BLaER1 treated with 17β-estradiol and CSF1 and Interleukin-3, amounts not matched to agents 10 nM and 100 nM (cell line): ENCODE measurements around the gene GALNT14.

Experiments
- H3K27ac ChIP-seq, 11 experiments: shearing (Covaris generic); formaldehyde crosslinking; 2 replicates each; pipeline ENCODE4 v1.8.1; 2022
- H3K27me3 ChIP-seq, 11 experiments: shearing (Covaris generic); formaldehyde crosslinking; 2 replicates each; pipeline ENCODE4 v1.8.1; 2022
- H3K36me3 ChIP-seq, 11 experiments: shearing (Covaris generic); formaldehyde crosslinking; 2 replicates each; pipeline ENCODE4 v1.8.1; 2022
- H3K4me1 ChIP-seq, 10 experiments: shearing (Covaris generic); formaldehyde crosslinking; 2 replicates each; pipeline ENCODE4 v1.8.1; 2022
- H3K4me2 ChIP-seq, 11 experiments: shearing (Covaris generic); formaldehyde crosslinking; 2 replicates each; pipeline ENCODE4 v1.8.1; 2022
- H3K4me3 ChIP-seq, 10 experiments: shearing (Covaris generic); formaldehyde crosslinking; 2 replicates each; pipeline ENCODE4 v1.8.1; 2022
- H3K9ac ChIP-seq, 11 experiments: shearing (Covaris generic); formaldehyde crosslinking; 2 replicates each; pipeline ENCODE4 v1.8.1; 2022
- H3K9me3 ChIP-seq, 11 experiments: shearing (Covaris generic); formaldehyde crosslinking; replicated peaks in 1 of 11; 2 replicates each; pipeline ENCODE4 v1.8.1; 2022
- H4K20me1 ChIP-seq, 11 experiments: shearing (Covaris generic); formaldehyde crosslinking; 2 replicates each; pipeline ENCODE4 v1.8.1; 2022
- Cebpa-rat ChIP-seq, 11 experiments: shearing (Covaris generic); IDR thresholded peaks; 2 replicates each; pipeline ENCODE4 v1.8.1; 2022

Gene GALNT14

DNA sequence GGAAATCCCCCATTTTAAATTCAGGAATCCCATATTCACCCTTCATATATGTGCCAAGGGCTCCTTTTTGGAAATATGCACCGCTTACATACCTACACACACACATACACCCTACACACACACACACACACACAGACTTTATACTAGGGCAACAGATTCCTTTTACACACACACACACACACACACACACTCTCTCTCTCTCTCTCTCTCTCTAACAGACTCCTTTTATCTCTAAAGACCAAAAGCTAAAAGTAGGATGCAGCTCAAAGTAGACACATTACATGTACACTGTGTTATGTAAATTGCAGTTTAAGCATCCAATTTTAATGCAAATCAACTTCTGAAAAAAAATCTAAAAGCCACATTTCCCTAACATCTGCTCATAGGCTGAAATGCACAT is 200.0 kb downstream of the GALNT14 start:
- Histone ChIP-seq H3K27ac (no peak overlapping the region), H4K20me1 (no peaks in the 10 kb centered on the region; a peak in 3 of 22 replicates), H3K9ac (no peak overlapping the region), H3K4me1 (peaks cover 12 to 27% (median 19%) of the 10 kb centered on the region in 10 experiments), H3K36me3 (peaks cover 47 to 95% (median 87%) of the 10 kb centered on the region in 11 experiments), H3K4me3 (no peak overlapping the region), H3K9me3 (no peaks in the 10 kb centered on the region), H3K27me3 (no peaks in the 10 kb centered on the region), H3K4me2 (no peak overlapping the region)
- no peak for TF ChIP-seq Cebpa-rat (IDR thresholded peaks at IDR 0.05)

DNA sequence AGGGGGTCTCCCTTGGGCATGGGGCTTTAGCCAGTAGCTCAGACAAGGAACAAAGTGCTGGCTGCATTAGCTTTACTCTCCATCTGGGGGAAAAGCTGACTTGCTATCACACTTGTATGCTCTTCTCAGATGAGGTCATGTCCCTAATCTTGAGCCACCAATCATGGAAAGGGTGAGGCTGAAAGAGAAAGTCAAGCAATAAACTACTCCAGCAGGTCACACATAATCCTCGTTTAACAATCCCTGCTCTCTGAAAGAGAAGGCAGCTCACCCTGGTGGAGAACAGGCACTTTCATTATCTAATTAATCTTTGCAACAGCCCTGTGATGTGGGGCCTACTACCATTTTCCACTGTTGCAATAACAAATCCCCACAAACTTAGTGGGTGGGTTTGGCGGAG is 201.3 kb downstream of the GALNT14 start:
- Histone ChIP-seq H3K4me3 (no peak overlapping the region), H3K36me3 (peaks cover 46 to 86% (median 84%) of the 10 kb centered on the region in 11 experiments), H3K27me3 (no peaks in the 10 kb centered on the region), H3K27ac (no peak overlapping the region), H4K20me1 (peaks cover 0 to 5% (median 0%) of the 10 kb centered on the region in 11 experiments; a peak in 2 of 22 replicates), H3K9ac (no peak overlapping the region), H3K9me3 (no peaks in the 10 kb centered on the region), H3K4me1 (peaks cover 22 to 33% (median 29%) of the 10 kb centered on the region in 10 experiments), H3K4me2 (no peak overlapping the region)
- TF ChIP-seq Cebpa-rat (IDR thresholded peaks at IDR 0.05): no peak

DNA sequence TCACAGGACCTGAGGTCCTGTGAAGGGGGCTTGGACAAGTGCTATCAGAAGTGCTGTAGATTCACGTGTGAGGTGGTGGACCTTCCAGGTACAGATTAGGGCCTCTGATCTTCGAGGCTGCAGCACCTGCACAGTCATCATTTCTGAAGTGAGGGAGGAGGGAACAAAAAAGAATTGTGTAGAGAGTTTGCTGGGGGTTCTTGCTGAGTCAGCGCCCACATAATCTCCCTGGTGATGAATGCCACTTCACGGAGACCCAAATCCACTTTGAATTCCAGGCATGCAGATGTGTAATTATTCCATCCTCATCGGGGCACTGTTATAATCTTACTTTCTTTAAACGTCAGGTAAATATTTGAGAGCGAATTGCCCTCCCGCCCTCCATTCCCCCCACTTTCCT is 202.4 kb downstream of the GALNT14 start:
- H3K9ac ChIP-seq: no peak overlapping the region
- no peak overlapping the region for H3K27ac ChIP-seq
- H3K36me3 ChIP-seq: peaks cover 34 to 84% (median 76%) of the 10 kb centered on the region in 11 experiments
- H4K20me1 ChIP-seq: peaks cover 0 to 5% (median 0%) of the 10 kb centered on the region in 11 experiments; a peak in 2 of 22 replicates
- H3K4me2 ChIP-seq: no peak overlapping the region
- no peaks in the 10 kb centered on the region for H3K27me3 ChIP-seq
- H3K4me1 ChIP-seq: peaks cover 29 to 45% (median 41%) of the 10 kb centered on the region in 10 experiments
- no peak for TF ChIP-seq Cebpa-rat (IDR thresholded peaks at IDR 0.05)
- no peaks in the 10 kb centered on the region for H3K9me3 ChIP-seq
- no peak overlapping the region for H3K4me3 ChIP-seq

DNA sequence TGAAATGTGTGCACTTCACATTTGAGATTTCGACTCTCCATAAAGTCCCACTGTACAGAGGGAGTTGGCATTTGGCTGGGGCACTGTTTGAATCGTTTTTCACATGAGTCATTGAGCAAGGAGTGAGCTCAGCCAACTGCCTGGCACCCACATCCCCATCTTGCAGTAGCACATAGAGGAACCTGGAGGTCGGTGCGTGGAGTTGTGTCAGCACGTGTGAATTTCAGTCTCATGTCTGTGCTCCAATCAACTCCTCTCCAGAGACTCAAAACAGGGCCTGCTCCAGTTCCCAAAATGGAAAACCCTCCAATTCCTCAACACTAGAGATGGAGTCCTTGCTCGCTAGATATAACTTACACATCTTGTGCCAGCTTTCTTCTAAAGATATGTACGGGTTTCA is 204.2 kb downstream of the GALNT14 start:
- no peak for TF ChIP-seq Cebpa-rat (IDR thresholded peaks at IDR 0.05)
- H4K20me1 ChIP-seq: peaks cover 0 to 5% (median 0%) of the 10 kb centered on the region in 11 experiments; a peak in 2 of 22 replicates
- H3K4me1 ChIP-seq: peaks cover 29 to 62% (median 58%) of the 10 kb centered on the region in 10 experiments
- no peaks in the 10 kb centered on the region for H3K9me3 ChIP-seq
- no peaks in the 10 kb centered on the region for H3K27me3 ChIP-seq
- no peak overlapping the region for H3K9ac ChIP-seq
- H3K4me3 ChIP-seq: no peak overlapping the region
- H3K27ac ChIP-seq: peak overlapping the region in 1 of 11 experiments; percentile 35; a peak in 2 of 22 replicates
- H3K4me2 ChIP-seq: peak overlapping the region; percentile 35 to 90 (median 67); a peak in 19 of 22 replicates
- peaks cover 29 to 84% (median 71%) of the 10 kb centered on the region in 11 experiments; a peak in 21 of 22 replicates for H3K36me3 ChIP-seq

DNA sequence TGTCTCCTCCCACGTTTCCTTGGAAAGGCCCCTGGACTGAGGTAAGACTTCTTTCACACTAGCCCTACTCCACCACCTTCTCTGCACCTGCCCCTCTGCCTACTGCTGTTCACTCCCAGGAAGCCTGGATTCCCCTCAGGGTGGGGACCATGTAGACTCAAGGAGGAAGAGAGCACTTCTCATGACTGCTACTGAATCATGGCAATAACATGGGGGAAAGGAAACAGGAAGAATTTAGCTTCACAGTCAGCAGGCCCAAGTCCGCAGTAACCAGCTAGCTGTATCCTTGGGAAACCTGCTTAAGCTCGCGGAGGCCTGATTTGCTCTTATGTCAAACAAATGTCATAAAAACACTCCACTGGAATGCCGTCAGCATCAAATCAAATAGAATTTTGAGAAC is 204.7 kb downstream of the GALNT14 start:
- Histone ChIP-seq H3K27ac (peak overlapping the region in 4 of 11 experiments; percentile 11 to 42 (median 28); a peak in 5 of 22 replicates), H4K20me1 (peaks cover 0 to 5% (median 0%) of the 10 kb centered on the region in 11 experiments; a peak in 2 of 22 replicates), H3K36me3 (peaks cover 30 to 84% (median 69%) of the 10 kb centered on the region in 11 experiments; a peak in 20 of 22 replicates), H3K4me2 (peak overlapping the region; percentile 35 to 90 (median 67)), H3K9me3 (no peaks in the 10 kb centered on the region), H3K9ac (no peak overlapping the region), H3K4me1 (peaks cover 29 to 67% (median 63%) of the 10 kb centered on the region in 10 experiments), H3K4me3 (no peak overlapping the region), H3K27me3 (no peaks in the 10 kb centered on the region)
- TF ChIP-seq Cebpa-rat (IDR thresholded peaks at IDR 0.05): no peak

DNA sequence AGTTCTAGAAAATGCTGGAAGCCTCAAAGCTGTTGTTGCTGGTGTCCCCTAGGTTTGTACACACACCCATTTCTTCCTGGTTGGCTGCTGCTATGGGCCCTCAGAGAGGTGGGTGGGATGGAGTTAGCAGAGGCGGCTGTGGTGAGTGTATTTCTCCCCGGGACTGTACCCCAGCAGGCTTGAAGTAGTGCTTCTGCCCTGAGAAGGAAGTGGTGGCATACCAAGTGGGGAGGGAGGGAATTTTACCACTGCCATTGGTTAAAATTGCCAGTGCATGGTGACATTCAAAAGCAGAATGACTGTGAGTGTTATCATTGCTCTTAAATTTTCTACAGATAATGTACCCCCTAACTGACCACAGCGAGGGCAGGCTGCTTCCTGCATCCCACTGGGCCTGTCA is 205.4 kb downstream of the GALNT14 start:
- Histone ChIP-seq H3K27me3 (no peaks in the 10 kb centered on the region), H3K9me3 (no peaks in the 10 kb centered on the region), H4K20me1 (peaks cover 0 to 6% (median 0%) of the 10 kb centered on the region in 11 experiments; a peak in 2 of 22 replicates), H3K4me1 (peaks cover 30 to 72% (median 70%) of the 10 kb centered on the region in 10 experiments), H3K27ac (peak overlapping the region in 4 of 11 experiments; percentile 11 to 42 (median 28); a peak in 4 of 22 replicates), H3K4me3 (no peak overlapping the region), H3K9ac (no peak overlapping the region), H3K36me3 (peaks cover 27 to 84% (median 63%) of the 10 kb centered on the region in 11 experiments; a peak in 20 of 22 replicates), H3K4me2 (peak overlapping the region; percentile 35 to 90 (median 67))
- TF ChIP-seq Cebpa-rat (IDR thresholded peaks at IDR 0.05): no peak

DNA sequence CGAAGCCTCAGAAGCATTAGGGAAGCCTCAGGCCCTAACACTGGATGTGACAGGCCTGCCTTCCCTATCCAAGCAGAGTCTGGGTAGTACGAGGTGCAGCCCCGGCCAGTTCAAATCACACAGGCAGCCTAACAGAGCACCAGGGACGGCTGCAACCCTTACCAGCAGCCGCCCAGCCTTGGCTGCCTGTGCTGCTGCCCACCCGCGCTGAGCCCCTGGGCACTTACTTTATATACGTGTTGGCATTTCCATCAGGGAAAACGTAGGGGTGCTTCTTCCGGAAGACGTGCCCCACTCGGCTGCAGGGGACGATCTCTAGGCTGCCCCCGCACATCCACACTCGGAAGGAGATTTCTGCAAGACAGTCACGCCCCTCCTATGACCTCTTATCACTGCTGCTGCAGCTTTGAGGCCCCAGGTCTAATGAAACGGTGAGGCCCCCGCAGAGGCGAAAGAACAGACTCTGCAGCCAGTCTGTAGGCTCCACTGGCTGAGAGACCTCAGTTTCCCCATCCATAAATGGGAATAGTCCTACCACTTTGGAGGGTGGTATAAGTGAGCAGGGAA is 206.3 kb downstream of the GALNT14 start:
- H3K4me3 ChIP-seq: no peak overlapping the region

DNA sequence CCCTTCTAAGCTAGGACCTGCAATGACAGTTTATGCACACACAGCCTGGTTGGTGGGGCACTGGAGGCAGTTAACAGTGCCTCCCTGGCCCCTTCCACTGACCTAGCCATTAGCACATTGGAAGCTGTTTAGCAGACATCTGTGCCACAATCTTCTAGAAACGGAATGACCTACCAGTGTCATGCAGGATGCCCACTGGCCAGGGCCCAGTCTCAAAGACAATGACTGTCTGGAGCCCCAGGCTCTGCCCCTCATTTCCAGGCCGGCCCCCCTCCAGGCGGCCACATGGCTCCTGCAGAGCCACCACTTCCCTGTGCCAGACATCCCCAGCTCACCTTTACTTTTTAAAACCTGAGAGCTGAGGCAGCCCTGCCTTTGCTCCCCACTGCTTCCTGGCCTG is 207.5 kb downstream of the GALNT14 start:
- Histone ChIP-seq H3K27me3 (no peaks in the 10 kb centered on the region), H3K27ac (peak overlapping the region in 2 of 11 experiments; percentile 1 to 16; a peak in 2 of 22 replicates), H4K20me1 (peaks cover 0 to 15% (median 0%) of the 10 kb centered on the region in 11 experiments; a peak in 3 of 22 replicates), H3K4me2 (peak overlapping the region in 9 of 11 experiments; percentile 8 to 90 (median 74); a peak in 15 of 22 replicates), H3K9me3 (no peaks in the 10 kb centered on the region), H3K36me3 (peaks cover 16 to 78% (median 43%) of the 10 kb centered on the region in 11 experiments; a peak in 21 of 22 replicates), H3K4me1 (peaks cover 48 to 94% (median 91%) of the 10 kb centered on the region in 10 experiments), H3K4me3 (no peak overlapping the region), H3K9ac (no peak overlapping the region)
- TF ChIP-seq Cebpa-rat (IDR thresholded peaks at IDR 0.05): no peak

More for the DNA sequence above, 206.3 kb downstream of the GALNT14 start:
- peaks cover 0 to 15% (median 0%) of the 10 kb centered on the region in 11 experiments; a peak in 3 of 22 replicates for H4K20me1 ChIP-seq
- peaks cover 24 to 84% (median 55%) of the 10 kb centered on the region in 11 experiments; a peak in 20 of 22 replicates for H3K36me3 ChIP-seq
- no peak for TF ChIP-seq Cebpa-rat (IDR thresholded peaks at IDR 0.05)
- H3K27ac ChIP-seq: peak overlapping the region in 1 of 11 experiments; percentile 18; a peak in 1 of 22 replicates
- no peaks in the 10 kb centered on the region for H3K9me3 ChIP-seq
- no peak overlapping the region; a peak in 1 of 22 replicates for H3K9ac ChIP-seq
- peaks cover 38 to 82% (median 79%) of the 10 kb centered on the region in 10 experiments for H3K4me1 ChIP-seq
- H3K4me2 ChIP-seq: peak overlapping the region in 9 of 11 experiments; percentile 40 to 90 (median 74); a peak in 16 of 22 replicates
- no peaks in the 10 kb centered on the region for H3K27me3 ChIP-seq
